ENCODE measurements around the gene FRMD5. TPM values are rescaled to one million over a fixed set of nuclear protein-coding genes. Genes with fewer than 3 reads are reported as not detected.

Gene FRMD5
- total RNA-seq, 1 experiment from 2014 or later, result 3.9 TPM

- Histone ChIP-seq H2BK5ac (ENCODE audit: insufficient read length, low read length) (no peak overlapping the region), H3K79me2 (ENCODE audit: insufficient read depth, low read length) (no peaks in the 10 kb centered on the region), H3K4me1 (ENCODE audit: insufficient read depth, low read length) (no peaks in the 10 kb centered on the region), H2BK120ac (ENCODE audit: low read depth, low read length, poor library complexity, severe bottlenecking) (no peak overlapping the region), H4K20me1 (ENCODE audit: control insufficient read depth, insufficient read depth, insufficient read length) (no peaks in the 10 kb centered on the region), H3K27me3 (ENCODE audit: insufficient read depth, low read length) (no peaks in the 10 kb centered on the region), H3K18ac (ENCODE audit: insufficient read length, low read depth, low read length) (no peak overlapping the region), H3K9ac (ENCODE audit: extremely low read depth, insufficient read length, low read length) (no peak overlapping the region), H3K4ac (ENCODE audit: low read depth, low read length) (no peak overlapping the region), H2BK12ac (ENCODE audit: insufficient read length, low read depth, low read length) (no peak overlapping the region), H3K23me2 (ENCODE audit: insufficient read length, low read depth, low read length, poor library complexity, severe bottlenecking) (no peaks in the 10 kb centered on the region), H4K5ac (ENCODE audit: insufficient read length, low read depth, low read length) (no peak overlapping the region), H4K8ac (replicated peaks; ENCODE audit: insufficient read length, low read depth, low read length) (no peak overlapping the region), H3K9me3 (ENCODE audit: control insufficient read depth, low read depth, low read length) (no peaks in the 10 kb centered on the region), H3K56ac (ENCODE audit: insufficient read length, low read depth, low read length) (no peak overlapping the region), H3K4me2 (ENCODE audit: insufficient read depth, insufficient read length, low read length) (no peak overlapping the region), H3T11ph (ENCODE audit: low read length) (no peak overlapping the region), H3K79me1 (ENCODE audit: insufficient read depth, low read depth, low read length, poor library complexity, severe bottlenecking) (no peaks in the 10 kb centered on the region), H2AK5ac (ENCODE audit: insufficient read length, low read length) (no peak overlapping the region), H3K27ac (ENCODE audit: insufficient read length, low read depth, low read length) (no peak overlapping the region), H4K91ac (ENCODE audit: insufficient read length, low read depth, low read length) (no peak overlapping the region), H2BK15ac (ENCODE audit: low read depth, low read length) (no peak overlapping the region), H3K14ac (ENCODE audit: insufficient read depth, low read length) (no peak overlapping the region), H2BK20ac (ENCODE audit: low read depth, low read length, poor library complexity, severe bottlenecking) (no peak overlapping the region), H3K23ac (ENCODE audit: insufficient read length, low read depth, low read length) (no peak overlapping the region), H2AFZ (ENCODE audit: low read length) (no peak overlapping the region)
- no peak for DNase-seq
- H3K27me3 Mint-ChIP-seq (ENCODE audit: low read depth), result no peaks in the 10 kb centered on the region
- H3K9me3 Mint-ChIP-seq, result no peaks in the 10 kb centered on the region
- no peaks in the 10 kb centered on the region for H3K36me3 Mint-ChIP-seq (ENCODE audit: insufficient read depth in 1 of 3, low read depth in 3 of 3)
- no peak for TF ChIP-seq CTCF (conservative IDR thresholded peaks at IDR 0.05)
- no peak overlapping the region for H3K4me3 Mint-ChIP-seq
- no peak overlapping the region for H3K27ac Mint-ChIP-seq
- H3K4me1 Mint-ChIP-seq, result no peaks in the 10 kb centered on the region
Observed at GRCh38 chr15:44128443-44128842, 66.6 kb downstream of the FRMD5 start.
